Urothelium cell line (cell line): Measurements from ENCODE around the gene SDCBP2.

Source experiments
- DNase-seq: peaks from one replicate; pipeline ENCODE4 v3.0.0; 2011; ENCODE audit warnings: low spot score, mixed read lengths
- FAIRE-seq: peaks from 2 replicates; lab custom pipeline; 2011; peaks lifted over from hg19 to GRCh38; lab: Jason Lieb, UNC

SDCBP2 gene

DNA sequence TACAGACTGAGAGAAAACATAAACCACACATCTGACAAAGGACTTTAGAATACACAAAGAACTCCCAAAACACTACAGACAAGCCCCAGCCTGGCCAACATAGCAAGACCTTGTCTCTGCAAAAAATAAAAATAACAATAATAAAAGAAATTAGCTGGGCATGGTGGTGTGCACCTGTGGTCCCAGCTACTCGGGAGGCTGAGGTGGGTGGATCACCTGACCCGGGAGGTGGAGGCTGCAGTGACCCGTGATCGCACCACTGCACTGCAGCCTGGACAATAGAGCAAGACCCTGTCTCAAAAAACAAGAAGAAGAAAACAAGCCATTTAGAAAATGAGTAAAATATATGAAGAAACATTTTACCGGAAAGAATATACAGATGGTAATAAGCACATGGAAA lies 13.1 kb downstream of the SDCBP2 start:
- no peak for FAIRE-seq

DNA sequence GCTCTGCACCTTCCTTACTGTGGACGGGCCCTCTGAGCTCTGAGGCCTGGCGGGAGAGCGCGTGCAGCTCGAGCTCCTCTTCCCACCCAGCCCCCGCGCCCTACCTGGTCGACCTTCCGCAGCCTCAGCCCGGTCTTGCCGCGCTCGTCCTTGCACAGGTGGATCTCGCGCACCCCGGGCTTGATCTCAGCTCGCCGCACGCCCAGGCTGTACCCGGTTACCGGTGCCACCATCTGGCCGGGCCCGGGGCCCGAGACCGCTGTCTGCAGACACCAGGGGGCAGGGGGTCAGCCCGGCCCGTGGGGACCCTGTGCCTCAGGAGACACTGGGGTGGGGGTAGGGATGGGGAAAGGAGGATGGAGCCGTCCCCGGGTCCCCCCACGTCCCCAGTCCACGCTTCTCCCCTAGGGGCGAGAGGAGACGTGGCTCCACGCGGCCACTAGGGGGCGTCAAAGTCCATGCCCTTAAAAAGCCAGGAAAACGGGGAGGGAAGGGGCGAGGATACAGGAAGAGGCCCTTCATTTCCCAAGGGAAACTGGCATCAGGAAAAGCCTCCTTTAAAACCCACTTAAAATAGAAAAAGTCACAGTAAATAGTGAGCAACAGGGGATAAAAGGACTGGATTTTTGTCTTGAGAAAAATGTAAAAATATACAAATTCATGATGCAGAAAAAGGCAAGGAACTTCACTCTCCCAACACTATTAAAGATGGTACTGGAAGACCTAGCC lies 15.5 kb downstream of the SDCBP2 start:
- DNase-seq (peak; percentile 75), FAIRE-seq (no peak)

More for the DNA sequence above, 13.1 kb downstream of the SDCBP2 start:
- DNase-seq = no peak

DNA sequence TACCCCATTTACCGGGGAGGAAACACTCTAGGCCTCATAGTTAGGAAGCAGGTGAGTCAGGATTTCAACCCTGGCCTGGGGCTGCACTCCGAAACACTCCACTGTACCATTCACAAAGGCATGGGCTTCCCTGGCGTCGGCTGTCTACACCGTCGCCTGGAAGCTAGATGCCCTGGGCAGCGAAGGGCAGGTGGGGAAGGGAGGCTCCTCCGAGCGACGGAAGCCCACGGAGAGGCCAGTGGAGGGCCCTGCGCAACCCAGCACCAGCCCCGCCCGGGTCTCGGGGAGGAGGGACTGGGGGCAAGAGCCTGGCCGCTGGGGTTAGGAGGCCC lies 16.1 kb downstream of the SDCBP2 start:
- DNase-seq (no peak), FAIRE-seq (no peak)

DNA sequence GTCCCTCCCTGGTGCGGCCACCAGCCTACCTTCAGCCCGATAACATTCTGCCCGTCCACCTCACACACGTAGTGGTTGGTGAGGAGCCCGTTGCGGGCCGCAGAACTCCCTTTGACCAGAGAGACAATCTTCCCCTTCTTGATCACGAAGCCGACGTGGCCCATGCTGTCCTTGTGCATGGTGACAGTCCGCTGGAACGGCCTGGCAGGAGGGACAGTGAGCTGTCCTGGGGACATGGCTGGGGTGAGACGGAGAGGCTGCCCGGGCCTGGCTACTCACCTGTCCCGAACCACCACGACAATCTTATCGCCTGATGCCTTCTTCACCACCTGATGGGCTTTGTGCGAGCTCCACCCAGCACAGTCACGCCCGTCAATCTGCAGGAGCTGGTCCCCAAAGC lies 16.6 kb downstream of the SDCBP2 start:
- FAIRE-seq = no peak

DNA sequence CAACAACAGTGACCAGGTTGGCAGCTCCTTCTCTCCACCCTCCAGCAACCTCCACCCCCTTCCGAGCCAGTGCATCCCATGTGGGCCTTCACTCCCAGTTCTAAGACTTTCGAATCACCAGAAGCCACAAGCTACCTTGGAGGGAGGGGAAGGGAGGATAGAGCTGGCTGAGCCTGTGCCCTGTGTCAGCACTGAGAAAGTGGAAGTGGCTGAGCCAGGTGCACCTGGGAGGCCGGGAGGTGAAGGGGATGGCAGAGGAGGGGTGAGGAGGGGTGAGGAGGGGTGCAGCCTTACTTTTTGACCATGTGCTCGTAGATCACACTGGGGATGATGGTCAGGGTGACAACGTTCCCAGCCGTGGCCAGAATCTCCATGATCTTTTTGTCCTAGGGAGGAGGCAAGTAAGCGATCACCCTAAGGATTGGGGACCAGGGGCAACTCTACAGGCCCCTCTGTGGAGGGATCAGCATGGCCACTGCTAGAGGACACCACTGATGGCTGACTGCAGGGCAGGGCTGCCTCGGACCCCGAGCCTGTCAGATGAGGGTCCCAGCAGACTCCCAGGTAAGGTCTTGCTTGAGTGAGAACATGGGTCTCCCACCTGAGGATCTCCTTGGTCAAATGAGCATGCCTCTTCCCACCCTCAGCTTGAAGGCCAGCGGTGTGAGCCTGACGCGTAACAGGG lies 18.3 kb downstream of the SDCBP2 start:
- no peak for DNase-seq
- FAIRE-seq = no peak

More for the DNA sequence above, 16.6 kb downstream of the SDCBP2 start:
- no peak for DNase-seq

DNA sequence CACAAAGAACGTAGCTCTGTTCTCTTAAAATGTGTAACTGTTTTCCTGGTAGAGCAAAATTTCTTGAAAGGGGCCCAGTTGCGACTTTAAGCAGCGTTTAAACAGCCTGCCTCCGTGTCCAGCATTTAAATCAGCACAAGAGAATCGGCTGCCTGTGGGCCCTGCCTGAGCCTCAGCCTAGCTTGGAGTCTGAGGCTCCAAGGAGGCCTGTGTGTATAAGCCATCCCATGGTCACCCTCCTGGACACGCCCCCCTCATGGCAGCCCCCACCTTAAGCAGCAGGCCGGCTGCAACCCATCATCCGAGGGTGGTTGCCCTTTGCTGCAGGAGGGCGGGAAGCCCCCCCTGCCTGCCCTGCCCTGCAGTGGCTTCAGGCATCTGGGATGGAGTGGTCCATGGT lies 18.9 kb downstream of the SDCBP2 start:
- no peak for DNase-seq
- no peak for FAIRE-seq

DNA sequence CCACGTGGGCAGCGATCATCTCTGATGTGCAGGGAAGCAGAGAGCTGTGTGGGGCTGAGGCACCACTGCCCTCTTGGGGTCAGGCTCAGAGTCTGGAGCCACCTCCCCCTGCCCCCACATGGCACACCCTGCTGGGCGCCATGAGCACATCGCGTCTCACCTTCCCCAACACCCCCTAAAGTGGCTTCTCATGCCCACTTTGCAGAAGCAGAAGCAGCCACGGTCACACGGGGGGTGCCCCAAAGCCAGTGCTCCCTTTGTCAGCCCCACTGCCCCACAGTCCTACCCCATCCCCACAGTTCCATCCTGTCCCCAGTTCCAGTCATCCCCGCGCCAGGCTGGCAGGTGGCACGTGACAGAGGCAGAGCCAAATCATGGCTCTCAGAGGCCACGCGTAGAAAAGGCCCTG lies 19.5 kb downstream of the SDCBP2 start:
- no peak for FAIRE-seq
- DNase-seq = no peak

DNA sequence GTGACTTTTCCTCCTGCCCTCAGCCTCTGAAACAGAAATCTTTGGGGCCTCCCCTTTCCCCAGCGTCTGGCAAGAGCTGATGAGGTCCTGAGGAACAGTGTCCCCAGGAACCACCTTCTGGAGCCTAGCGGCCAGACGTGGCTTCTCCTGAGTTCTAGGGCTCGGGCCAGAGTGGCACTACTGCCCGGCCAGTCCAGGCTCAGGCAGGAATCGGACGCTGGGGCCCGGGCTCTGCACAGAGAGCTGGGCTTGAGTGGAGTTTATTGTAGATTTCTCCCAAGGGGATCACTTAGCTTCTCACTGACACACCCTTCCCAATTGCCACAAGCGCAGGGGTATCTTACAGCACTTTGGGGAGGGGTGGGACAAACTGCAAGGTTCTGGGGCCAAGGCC lies 20.2 kb downstream of the SDCBP2 start:
- no peak for FAIRE-seq

DNA sequence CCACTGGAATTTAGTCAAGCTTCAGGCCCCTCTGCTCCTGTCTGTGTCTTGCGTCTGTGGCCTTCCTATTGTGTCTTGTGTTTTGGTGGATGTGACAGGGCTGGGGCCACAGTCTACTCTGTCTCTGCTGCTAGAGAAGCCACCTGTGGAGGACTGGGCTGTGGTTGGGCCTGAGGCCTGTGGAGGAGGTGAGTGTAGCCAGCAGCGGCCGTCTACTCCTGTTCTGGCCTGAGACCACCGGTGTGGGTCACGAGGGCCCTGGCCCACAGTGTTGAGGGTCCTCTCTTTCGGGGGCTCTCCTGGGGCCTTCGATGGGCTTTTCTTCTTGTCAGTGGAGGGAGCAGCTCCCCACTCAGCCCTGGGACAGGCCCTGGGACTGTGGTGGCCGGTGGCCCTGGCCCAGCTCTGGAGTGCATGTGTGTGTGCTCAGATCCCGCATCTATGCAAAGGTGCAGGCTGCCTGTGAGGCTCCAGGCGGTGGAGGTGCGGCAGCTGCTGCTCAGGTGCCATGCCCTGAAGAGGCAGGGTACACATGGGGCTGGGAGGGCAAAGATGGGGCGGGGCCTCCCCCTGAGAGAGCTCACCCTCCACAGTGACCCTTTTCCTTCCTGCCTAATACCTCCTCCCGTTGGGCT lies 20.8 kb downstream of the SDCBP2 start:
- FAIRE-seq (no peak), DNase-seq (no peak)

More for the DNA sequence above, 20.2 kb downstream of the SDCBP2 start:
- DNase-seq = no peak

DNA sequence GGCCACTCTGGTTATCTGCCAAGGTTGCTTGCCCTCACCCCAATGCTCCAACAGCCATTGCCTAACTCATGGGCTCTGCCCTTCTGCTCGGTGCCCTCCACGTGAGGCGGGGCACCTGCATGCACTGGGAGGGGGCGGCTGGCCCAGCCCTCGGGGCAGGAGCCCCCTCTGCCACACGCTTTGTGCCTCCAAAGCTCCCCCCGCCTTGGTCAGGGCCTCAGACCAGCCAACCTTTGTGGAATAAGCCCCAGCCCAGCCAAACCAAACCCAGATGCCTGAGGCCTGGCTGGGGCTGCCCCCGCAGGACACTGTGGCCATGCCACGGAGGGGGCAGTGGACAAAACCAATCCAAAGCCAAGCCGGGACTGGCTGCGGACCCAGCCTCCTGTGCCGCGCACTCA lies 21.4 kb downstream of the SDCBP2 start:
- FAIRE-seq (no peak), DNase-seq (no peak)

DNA sequence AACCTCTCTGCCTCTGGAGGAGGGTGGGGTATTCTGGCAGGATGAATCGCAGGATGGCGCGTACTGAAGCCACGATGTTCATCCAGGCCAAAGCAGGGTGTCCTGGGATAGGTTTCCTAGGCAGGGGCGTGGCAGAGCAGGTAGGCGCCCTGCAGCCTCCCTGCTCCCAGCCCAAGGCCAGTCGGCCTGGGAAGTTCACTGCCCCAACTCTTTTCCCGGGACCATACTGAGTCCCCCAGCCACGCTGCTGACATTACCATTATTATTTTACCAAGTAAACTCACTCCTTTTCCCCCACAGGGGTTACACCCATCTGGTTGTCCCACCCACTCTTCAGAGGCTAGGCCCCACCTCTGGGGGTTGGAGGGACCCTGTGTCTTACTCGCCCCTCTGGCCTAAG lies 21.8 kb downstream of the SDCBP2 start:
- no peak for FAIRE-seq

DNA sequence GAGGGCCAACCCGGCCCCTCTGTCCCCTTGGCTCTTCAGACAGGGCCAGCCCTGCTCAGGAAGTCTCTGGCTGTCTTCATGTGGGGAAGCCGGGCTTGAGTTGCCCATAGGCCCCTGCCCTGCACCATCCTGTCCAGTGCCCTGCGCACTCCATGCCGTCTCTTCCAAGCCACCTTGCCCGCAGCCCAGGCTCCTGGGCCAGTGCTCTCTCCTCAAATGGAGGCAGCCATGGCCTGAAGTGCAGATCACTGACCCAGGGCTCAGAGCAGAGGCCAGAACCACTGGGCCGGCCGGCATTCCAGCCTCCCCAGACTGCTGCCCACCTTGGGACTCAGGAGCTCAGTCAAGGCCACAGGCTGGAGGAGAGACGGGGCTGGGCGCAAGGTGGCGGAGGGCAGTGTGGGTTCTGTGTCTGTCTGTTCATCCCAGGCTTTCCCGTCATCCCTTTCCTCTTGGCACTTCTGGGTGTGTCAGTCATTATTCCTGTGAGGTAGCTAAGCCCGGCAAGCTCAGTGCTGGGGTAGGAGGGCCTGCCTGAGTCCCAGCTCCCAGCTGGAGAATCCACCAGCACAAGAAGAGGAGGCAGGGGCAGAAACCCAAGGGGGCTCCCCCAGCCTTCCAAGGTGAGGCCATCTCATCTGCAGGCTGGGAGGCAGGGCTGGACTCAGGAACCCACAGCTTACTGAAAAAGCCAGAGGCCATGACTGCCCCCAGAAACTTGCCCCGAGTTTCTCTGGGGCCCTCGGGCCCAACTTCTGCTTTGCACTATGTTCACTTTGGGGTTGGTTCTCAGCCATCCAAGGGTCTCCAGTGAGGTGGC lies 22.4 kb downstream of the SDCBP2 start:
- DNase-seq = no peak

More for the DNA sequence above, 21.8 kb downstream of the SDCBP2 start:
- DNase-seq = no peak

DNA sequence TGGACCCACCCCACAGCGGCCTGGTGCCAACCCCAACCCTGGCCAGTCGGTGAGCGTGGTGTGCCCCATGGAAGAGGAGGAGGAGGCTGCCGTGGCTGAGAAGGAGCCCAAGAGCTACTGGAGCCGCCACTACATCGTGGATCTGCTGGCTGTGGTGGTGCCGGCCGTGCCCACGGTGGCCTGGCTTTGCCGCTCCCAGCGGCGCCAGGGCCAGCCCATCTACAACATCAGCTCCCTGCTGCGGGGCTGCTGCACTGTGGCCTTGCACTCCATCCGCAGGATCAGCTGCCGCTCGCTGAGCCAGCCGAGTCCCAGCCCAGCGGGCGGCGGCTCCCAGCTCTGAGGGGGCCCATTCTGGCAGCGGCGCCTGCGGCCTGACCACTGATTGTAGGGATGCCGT lies 23.2 kb downstream of the SDCBP2 start:
- no peak for FAIRE-seq
- DNase-seq = no peak

More for the DNA sequence above, 22.4 kb downstream of the SDCBP2 start:
- FAIRE-seq = no peak

DNA sequence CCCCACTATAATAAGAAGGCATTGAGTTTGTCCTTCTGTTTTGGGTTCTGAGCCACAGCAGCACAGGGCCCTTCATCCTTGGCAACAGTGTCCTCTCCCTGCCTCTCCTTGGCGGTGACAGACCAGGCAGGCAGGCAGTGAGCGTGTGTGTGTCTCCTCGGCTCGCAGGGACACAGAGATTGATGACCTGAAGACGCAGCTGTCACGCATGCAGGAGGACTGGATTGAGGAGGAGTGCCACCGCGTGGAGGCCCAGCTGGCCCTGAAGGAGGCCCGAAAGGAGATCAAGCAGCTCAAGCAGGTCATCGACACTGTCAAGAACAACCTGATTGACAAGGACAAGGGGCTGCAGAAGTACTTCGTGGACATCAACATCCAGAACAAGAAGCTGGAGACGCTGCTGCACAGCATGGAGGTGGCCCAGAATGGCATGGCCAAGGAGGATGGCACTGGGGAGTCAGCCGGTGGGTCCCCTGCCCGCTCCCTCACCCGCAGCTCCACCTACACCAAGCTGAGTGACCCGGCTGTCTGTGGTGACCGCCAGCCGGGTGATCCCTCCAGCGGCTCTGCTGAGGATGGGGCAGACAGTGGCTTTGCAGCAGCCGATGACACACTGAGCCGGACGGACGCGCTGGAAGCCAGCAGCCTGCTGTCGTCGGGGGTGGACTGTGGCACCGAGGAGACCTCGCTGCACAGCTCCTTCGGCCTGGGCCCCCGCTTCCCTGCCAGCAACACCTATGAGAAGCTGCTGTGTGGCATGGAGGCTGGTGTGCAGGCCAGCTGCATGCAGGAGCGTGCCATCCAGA lies 24.0 kb downstream of the SDCBP2 start:
- FAIRE-seq (no peak), DNase-seq (no peak)

DNA sequence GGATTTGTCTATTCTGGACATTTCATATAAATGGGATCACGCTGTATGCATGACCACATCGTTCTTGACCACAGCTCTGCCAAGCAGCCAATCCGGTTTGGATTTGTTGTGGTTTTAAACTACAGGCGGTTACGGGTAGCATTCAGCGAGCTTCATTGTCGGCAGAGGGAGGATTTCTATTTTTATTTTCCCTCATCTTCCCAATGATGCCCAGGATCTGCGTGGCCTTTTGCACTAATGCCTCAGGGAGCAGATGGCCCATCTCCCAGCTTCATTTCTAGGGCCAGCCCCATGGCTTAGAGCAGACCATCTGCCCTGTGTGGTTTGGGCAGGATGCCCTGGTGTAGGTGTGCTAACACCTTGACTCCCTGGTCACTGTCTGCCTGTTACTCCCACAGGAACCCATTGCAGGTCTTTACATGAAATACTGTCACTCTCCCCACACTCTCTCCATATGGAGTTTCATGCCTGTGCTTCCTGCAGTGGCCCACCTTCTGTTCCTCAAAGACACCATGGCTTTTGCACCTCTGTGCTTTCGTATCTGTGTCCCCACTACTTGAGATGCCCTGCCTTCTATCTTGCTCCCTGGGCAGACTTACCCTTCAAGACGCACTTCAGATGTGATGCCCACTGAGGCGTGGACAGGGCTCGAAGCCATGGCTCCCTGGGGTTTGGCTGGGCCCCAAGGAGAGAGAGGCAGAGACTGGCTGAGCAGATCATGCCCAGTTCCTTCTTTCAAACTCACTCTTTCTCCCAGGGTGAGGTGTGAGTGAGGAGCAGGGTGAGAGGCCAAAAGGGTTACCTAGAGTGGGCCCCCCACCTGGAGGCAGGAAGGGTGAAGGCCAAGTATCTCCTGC lies 26.0 kb downstream of the SDCBP2 start:
- FAIRE-seq (no peak), DNase-seq (no peak)

DNA sequence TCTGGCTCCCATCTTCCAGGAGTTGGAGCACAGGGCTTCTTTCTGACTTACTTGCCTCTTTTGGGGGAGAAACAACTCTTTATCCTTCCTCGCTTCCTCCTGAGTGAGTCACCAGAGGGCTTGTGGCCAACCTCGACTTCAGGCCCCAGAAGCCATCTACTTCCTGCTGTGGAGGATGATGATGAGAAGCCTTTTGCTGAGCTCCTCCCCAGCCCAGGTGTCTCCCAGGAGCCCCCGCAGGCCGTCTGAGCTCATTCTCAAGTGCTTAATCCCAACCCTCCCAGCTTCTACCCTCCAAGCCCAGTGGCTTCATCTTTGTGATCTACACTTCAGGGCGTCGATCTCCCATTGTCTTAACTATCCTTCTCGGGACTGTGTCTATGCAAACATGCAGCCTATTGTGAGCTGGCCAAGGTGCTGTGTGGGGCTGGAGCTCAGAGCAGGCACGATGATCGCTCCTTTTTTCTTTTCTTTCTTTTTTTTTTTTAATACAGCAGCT lies 27.9 kb downstream of the SDCBP2 start:
- FAIRE-seq (no peak), DNase-seq (peak; percentile 83)

DNA sequence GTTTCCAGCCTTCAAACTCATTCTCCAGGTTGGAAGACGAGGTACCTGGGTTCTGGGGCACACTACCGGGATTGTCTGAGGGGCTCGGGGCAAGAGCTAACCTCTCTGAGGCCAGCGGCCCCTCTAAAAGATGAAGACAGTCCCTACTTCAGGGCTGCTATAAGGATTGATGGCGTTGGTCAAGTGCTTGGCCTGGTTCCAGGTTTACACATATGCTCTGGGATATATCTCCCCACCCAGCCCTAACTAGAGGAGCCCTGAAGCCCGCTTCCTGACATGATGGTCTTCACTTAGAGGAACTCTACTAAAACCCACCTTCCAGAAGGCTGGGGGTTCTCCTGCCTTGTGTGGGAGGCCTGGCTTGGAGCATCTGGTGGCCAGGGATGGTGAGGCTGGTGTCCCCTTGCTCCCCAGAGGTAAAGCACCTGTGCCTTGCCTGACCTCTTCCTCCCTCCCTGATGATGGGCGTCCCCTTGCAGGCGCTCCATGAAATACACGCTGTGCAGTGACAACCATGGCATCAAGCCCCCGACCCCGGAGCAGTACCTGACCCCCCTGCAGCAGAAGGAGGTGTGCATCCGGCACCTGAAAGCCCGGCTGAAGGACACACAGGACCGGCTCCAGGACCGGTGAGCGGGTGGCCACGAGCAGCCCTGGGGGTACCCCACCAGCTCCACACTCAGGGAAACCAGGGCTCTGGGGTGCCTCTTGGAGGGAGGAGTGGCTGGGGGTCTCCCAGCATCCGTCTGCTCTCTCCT lies 28.7 kb downstream of the SDCBP2 start:
- FAIRE-seq = no peak
- DNase-seq = no peak

DNA sequence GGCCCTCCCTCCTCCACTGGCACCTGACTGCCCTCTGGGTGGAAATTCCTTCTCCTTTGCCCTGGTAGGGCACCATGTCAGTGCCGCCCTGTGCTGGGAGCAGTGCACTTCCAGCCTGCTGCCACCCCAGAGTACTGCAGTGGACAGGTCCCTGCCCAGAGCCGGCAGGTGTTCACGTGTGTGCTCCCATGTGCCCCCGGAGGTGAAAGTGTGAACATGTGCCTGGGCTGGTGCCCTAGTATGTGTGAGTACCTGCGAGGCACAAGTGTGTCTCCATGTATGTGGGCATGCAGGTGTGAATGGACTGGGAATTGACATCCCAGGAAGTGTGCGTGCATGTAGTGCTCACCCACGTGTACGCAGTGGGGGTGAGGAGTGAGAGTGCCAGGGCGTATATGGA lies 29.4 kb downstream of the SDCBP2 start:
- DNase-seq = peak; percentile 31
- FAIRE-seq = peak; percentile 87
